A549 (cell line): ENCODE measurements around the gene RANGRF. TPM values are rescaled to one million over a fixed set of nuclear protein-coding genes. Genes with fewer than 3 reads are reported as not detected.

Experiments
- ATAC-seq, 2 experiments: fragments of 200-7000 bp in 1 of 2; fragments of >200 bp in 1 of 2; cut with Nextera tagmentation in 1 of 2; cut with Tn5 transposase in 1 of 2; 3 replicates each; pipeline versions ENCODE4 v1.8.0 to v1.9.1; 2018 to 2020; ENCODE audit warnings: mild to moderate bottlenecking in 1 of 2, moderate library complexity in 1 of 2
- CTCF ChIA-PET: fragments of 300-600 bp; sonication (Branson Sonifier 250); formaldehyde crosslinking; extraction: SDS; loops from one replicate; lab custom pipeline; 2021; ENCODE audit warnings: antibody characterized with exemption, inconsistent platforms; lab: Yijun Ruan, JAX
- POLR2A ChIA-PET: fragments of 350-600 bp; formaldehyde crosslinking; extraction: SDS; loops from one replicate; lab custom pipeline; 2021; ENCODE audit warnings: antibody characterized with exemption, inconsistent platforms; lab: Yijun Ruan, JAX
- DNase-seq, 2 experiments: peaks; one replicate each; pipeline versions ENCODE4 v3.0.0 to v3.0.0-alpha.2; 2011 to 2016; ENCODE audit warnings: low read depth in 1 of 2, low spot score in 1 of 2
- FAIRE-seq: peaks from 2 replicates; lab custom pipeline; 2011; peaks lifted over from hg19 to GRCh38; lab: Jason Lieb, UNC
- H3K27ac ChIP-seq, 2 experiments: fragments of >200 bp; sonication (Bioruptor Twin); formaldehyde crosslinking; 3 replicates each; pipeline ENCODE4 v1.5.1; 2016 to 2017
- H3K4me1 ChIP-seq: fragments of >200 bp; sonication (Bioruptor Twin); formaldehyde crosslinking; 3 replicates; pipeline ENCODE4 v1.6.1; 2016
- H3K4me2 ChIP-seq: fragments of >200 bp; sonication (Bioruptor Twin); formaldehyde crosslinking; 3 replicates; pipeline ENCODE4 v1.6.1; 2016
- H3K4me3 ChIP-seq: fragments of >200 bp; sonication (Bioruptor Twin); formaldehyde crosslinking; 3 replicates; pipeline ENCODE4 v1.5.1; 2016
- H3K9me3 ChIP-seq: fragments of >200 bp; sonication (Bioruptor Twin); formaldehyde crosslinking; 3 replicates; pipeline ENCODE4 v1.6.1; 2016
- BCL3 ChIP-seq: fragments of >200 bp; sonication (Bioruptor Twin); formaldehyde crosslinking; IDR thresholded peaks from 3 replicates; pipeline ENCODE4 v1.6.1; 2016
- EP300 ChIP-seq, 2 experiments: fragments of >200 bp; sonication (Bioruptor Twin); formaldehyde crosslinking; IDR thresholded peaks; 2 replicates in 1 of 2; 3 replicates in 1 of 2; pipeline ENCODE4 v1.6.1; 2016 to 2017
- FOSB ChIP-seq: fragments of 250-450 bp; sonication (Bioruptor Pico); IDR thresholded peaks from 2 replicates; pipeline ENCODE4 v1.5.0; 2020; ENCODE audit warnings: mild to moderate bottlenecking, moderate library complexity
- HES2 ChIP-seq: fragments of >200 bp; sonication (Bioruptor Twin); formaldehyde crosslinking; IDR thresholded peaks from 2 replicates; pipeline ENCODE4 v1.6.1; 2016
- HMGXB4 ChIP-seq: fragments of 250-450 bp; sonication (Bioruptor Pico); IDR thresholded peaks from 2 replicates; pipeline ENCODE4 v1.5.0; 2021; ENCODE audit warnings: mild to moderate bottlenecking, moderate library complexity, borderline replicate concordance
- JUN ChIP-seq, 2 experiments: fragments of >200 bp; sonication (Bioruptor Twin); formaldehyde crosslinking; IDR thresholded peaks; 2 replicates in 1 of 2; 3 replicates in 1 of 2; pipeline ENCODE4 v1.6.1; 2016 to 2017
- NPAS2 ChIP-seq: fragments of 250-450 bp; sonication (Bioruptor Pico); IDR thresholded peaks from 2 replicates; pipeline ENCODE4 v1.8.0; 2022; ENCODE audit warnings: mild to moderate bottlenecking, moderate library complexity, borderline replicate concordance
- PBX3 ChIP-seq: IDR thresholded peaks from 2 replicates; pipeline ENCODE4 v1.6.1; 2012
- PHF8 ChIP-seq: fragments of 200-600 bp; sonication (generic); IDR thresholded peaks from 2 replicates; pipeline ENCODE4 v1.6.1; 2016; ENCODE audit warnings: low read depth, mild to moderate bottlenecking, antibody characterized with exemption, moderate library complexity, borderline replicate concordance
- POLR2A ChIP-seq: IDR thresholded peaks from 2 replicates; pipeline ENCODE4 v1.6.1; 2012; ENCODE audit warnings: mild to moderate bottlenecking, low read length
- ZSCAN20 ChIP-seq: fragments of 250-450 bp; sonication (Bioruptor Pico); IDR thresholded peaks from 2 replicates; pipeline ENCODE4 v1.8.0; 2022; ENCODE audit warnings: mild to moderate bottlenecking, moderate library complexity
- WGBS: methylation state at CpG from one replicate; pipeline ENCODE4 v1.1.6; 2017; ENCODE audit errors: missing lambda C conversion rate; 5-methylcytosine and 5-hydroxymethylcytosine counted together
- polyA plus RNA-seq, 4 experiments: library from polyadenylated mRNA; depleted of rRNA in 3 of 4; stranded (reverse); fragments of >200 nt; fragmentation: RNase III in 1 of 4; extraction: RNeasy Plus Mini Kit Qiagen cat#74134 plus additional on column Dnase treatment in 1 of 4; gene quantifications; 2 replicates in 3 of 4; 3 replicates in 1 of 4; pipeline ENCODE4 v1.2.3, GENCODE V29; 2011 to 2017

RANGRF gene
- polyA plus RNA-seq, 2 of the 4 experiments (the other 2 are of a cell fraction): 47.2 to 56.4 TPM

GRCh38 chr17:8318010-8318935 is 29.8 kb downstream of the RANGRF start:
- Histone ChIP-seq H3K4me1 (no peaks in the 10 kb centered on the region), H3K4me3 (no peak overlapping the region), H3K9me3 (no peaks in the 10 kb centered on the region), H3K27ac (no peak overlapping the region), H3K4me2 (no peak overlapping the region)
- ChIA-PET POLR2A (no interaction called here), CTCF (interaction anchor here (0.6 to 7.0 kb wide), 5 partner anchors 9 to 124 kb away, joined by 3 to 39 read pairs (median 3); no protein-coding TSS in a partner anchor)
- TF ChIP-seq POLR2A (0 out of 2 replicates have a peak, but pooled peaks have one; percentile 9), PBX3 (no peak)
- no peak for DNase-seq
- no peak for FAIRE-seq
- 81% methylated on average over 24 of the region's 24 CpGs for WGBS
- no peak for ATAC-seq

GRCh38 chr17:8320262-8320661 is 31.8 kb downstream of the RANGRF start:
- POLR2A ChIA-PET: no interaction called here
- H3K4me3 ChIP-seq: no peak overlapping the region
- CTCF ChIA-PET: interaction anchor here (1.1 to 1.4 kb wide), 2 partner anchors 19 kb away, joined by 3 to 4 read pairs; no protein-coding TSS in a partner anchor

More at GRCh38 chr17:8320262-8320661, 31.8 kb downstream of the RANGRF start:
- no peak overlapping the region for H3K4me2 ChIP-seq
- no peak for DNase-seq
- WGBS: 52% methylated on average over 4 of the region's 4 CpGs
- no peak for TF ChIP-seq EP300 (IDR thresholded peaks at IDR 0.05)
- no peak for TF ChIP-seq JUN (IDR thresholded peaks at IDR 0.05)
- no peak for TF ChIP-seq ZSCAN20
- TF ChIP-seq PHF8: no peak
- TF ChIP-seq NPAS2 (CRISPR knock-in tag): no peak
- no peak for TF ChIP-seq HMGXB4
- TF ChIP-seq HES2: no peak
- TF ChIP-seq PBX3: no peak
- no peak for TF ChIP-seq BCL3
- TF ChIP-seq FOSB: no peak
- TF ChIP-seq, all 56 proteins: peak for 0
- Histone ChIP-seq H3K9me3 (no peaks in the 10 kb centered on the region), H3K4me1 (no peaks in the 10 kb centered on the region), H3K27ac (no peak overlapping the region)
- no peak for FAIRE-seq
- ATAC-seq: no peak
